Measurements from ENCODE around the gene CEP164. TPM values are rescaled to one million over a fixed set of nuclear protein-coding genes. Genes with fewer than 3 reads are reported as not detected.

Gene CEP164
- total and polyA plus RNA-seq, 2 of the 8 experiments (the other 6 are each of a cell fraction or from before 2014, with no cell fraction given) = 8.4 to 20.8 TPM

- TF ChIP-seq, protein P1, sequence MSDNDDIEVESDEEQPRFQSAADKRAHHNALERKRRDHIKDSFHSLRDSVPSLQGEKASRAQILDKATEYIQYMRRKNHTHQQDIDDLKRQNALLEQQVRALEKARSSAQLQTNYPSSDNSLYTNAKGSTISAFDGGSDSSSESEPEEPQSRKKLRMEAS (IDR thresholded peaks at IDR 0.05) = no peak
- TF ChIP-seq FOSL1 (IDR thresholded peaks at IDR 0.05; ENCODE audit: insufficient read depth, low read depth, low read length) (no peak), CTCF (IDR thresholded peaks at IDR 0.05; ENCODE audit: control extremely low read depth in 1 of 3, insufficient read depth in 1 of 3, low read depth in 1 of 3, low read length in 3 of 3) (no peak)
These were observed 126.9 kb downstream of the CEP164 start (continued) for GRCh38 chr11:117454564-117454917.
